Activated naive CD4-positive, alpha-beta T cell treated with anti-CD3 and anti-CD28 coated beads for 36 hours (primary cell): Measurements from ENCODE around the gene GRIK4. TPM values are rescaled to one million over a fixed set of nuclear protein-coding genes. Genes with fewer than 3 reads are reported as not detected.
"Not testable (repeated sequence)": the region's sequence is repeated elsewhere in the genome, so short reads cannot be mapped to it uniquely, and the experiment has no call there.

Source experiments
- CTCF ChIA-PET: fragments of 350-600 bp; sonication (Branson Sonifier 250); formaldehyde crosslinking; loops from one replicate; lab custom pipeline; 2021; ENCODE audit warnings: antibody characterized with exemption; lab: Charles Lee
- DNase-seq: peaks from one replicate; pipeline ENCODE4 v3.0.0-alpha.2; 2020
- H3K27ac Mint-ChIP-seq: one replicate; pipeline ENCODE4 v1.8.0; 2021; ENCODE audit warnings: mild to moderate bottlenecking, mixed read lengths
- H3K27me3 Mint-ChIP-seq: one replicate; pipeline ENCODE4 v1.8.0; 2021; ENCODE audit warnings: low read depth, mixed read lengths
- H3K36me3 Mint-ChIP-seq: one replicate; pipeline ENCODE4 v1.8.0; 2021; ENCODE audit warnings: low read depth, mixed read lengths
- H3K4me1 Mint-ChIP-seq: one replicate; pipeline ENCODE4 v1.8.0; 2021; ENCODE audit warnings: low read depth, mixed read lengths
- H3K4me3 Mint-ChIP-seq: one replicate; pipeline ENCODE4 v1.8.0; 2021; ENCODE audit warnings: mild to moderate bottlenecking, moderate library complexity, mixed read lengths
- H3K9me3 Mint-ChIP-seq: one replicate; pipeline ENCODE4 v1.8.0; 2021; ENCODE audit warnings: mixed read lengths
- intact Hi-C: fragments of 100-400 bp; cut with micrococcal nuclease; formaldehyde crosslinking; loops from one replicate; pipeline ENCODE4 v1.15.1; 2023
- total RNA-seq, 2 experiments: library from RNA; stranded (reverse); gene quantifications; one replicate each; pipeline ENCODE4 v1.2.3, GENCODE V29; 2021

The GRIK4 gene
- total RNA-seq, 2 experiments from 2014 or later = not detected

- Mint-ChIP-seq H3K27me3 (peaks cover 9% of the 10 kb centered on the region), H3K36me3 (no peaks in the 10 kb centered on the region), H3K4me3 (no peak overlapping the region), H3K9me3 (no peaks in the 10 kb centered on the region), H3K27ac (no peak overlapping the region), H3K4me1 (no peaks in the 10 kb centered on the region)
- DNase-seq = no peak
- intact Hi-C loops = no loop called here
- CTCF ChIA-PET = no interaction called here
Observed at GRCh38 chr11:120775986-120776951, 264.7 kb downstream of the GRIK4 start.

- H3K27me3 Mint-ChIP-seq = peaks cover 11% of the 10 kb centered on the region
- H3K36me3 Mint-ChIP-seq = no peaks in the 10 kb centered on the region
- H3K27ac Mint-ChIP-seq = no peak overlapping the region
- no peak overlapping the region for H3K4me3 Mint-ChIP-seq
- no peak for DNase-seq
- intact Hi-C loops = no loop called here
- CTCF ChIA-PET = no interaction called here
- H3K9me3 Mint-ChIP-seq = no peaks in the 10 kb centered on the region
- H3K4me1 Mint-ChIP-seq = no peaks in the 10 kb centered on the region
Observed at GRCh38 chr11:120778685-120779490, 267.3 kb downstream of the GRIK4 start.

GRCh38 chr11:120780239-120780638, 268.7 kb downstream of the GRIK4 start:
- no peak overlapping the region for H3K4me3 Mint-ChIP-seq
- CTCF ChIA-PET = no interaction called here
- DNase-seq = no peak
- intact Hi-C loops = no loop called here
- H3K9me3 Mint-ChIP-seq = no peaks in the 10 kb centered on the region
- peaks cover 15% of the 10 kb centered on the region for H3K27me3 Mint-ChIP-seq
- H3K36me3 Mint-ChIP-seq = no peaks in the 10 kb centered on the region
- no peaks in the 10 kb centered on the region for H3K4me1 Mint-ChIP-seq
- no peak overlapping the region for H3K27ac Mint-ChIP-seq

GRCh38 chr11:120781486-120782120, 270.1 kb downstream of the GRIK4 start:
- Mint-ChIP-seq H3K4me3 (no peak overlapping the region), H3K36me3 (no peaks in the 10 kb centered on the region), H3K9me3 (no peaks in the 10 kb centered on the region), H3K27me3 (peaks cover 25% of the 10 kb centered on the region), H3K27ac (no peak overlapping the region), H3K4me1 (no peaks in the 10 kb centered on the region)
- no peak for DNase-seq
- intact Hi-C loops = no loop called here
- CTCF ChIA-PET = no interaction called here

GRCh38 chr11:120784566-120785251, 273.2 kb downstream of the GRIK4 start:
- intact Hi-C loops = no loop called here
- Mint-ChIP-seq H3K4me1 (no peaks in the 10 kb centered on the region), H3K27ac (no peak overlapping the region), H3K9me3 (no peaks in the 10 kb centered on the region), H3K4me3 (no peak overlapping the region), H3K36me3 (no peaks in the 10 kb centered on the region), H3K27me3 (peaks cover 25% of the 10 kb centered on the region)
- DNase-seq = no peak
- CTCF ChIA-PET = no interaction called here

- peaks cover 25% of the 10 kb centered on the region for H3K27me3 Mint-ChIP-seq
- intact Hi-C loops = no loop called here
- H3K4me3 Mint-ChIP-seq = no peak overlapping the region
- H3K4me1 Mint-ChIP-seq = no peaks in the 10 kb centered on the region
- H3K9me3 Mint-ChIP-seq = no peaks in the 10 kb centered on the region
- CTCF ChIA-PET = interaction anchor here (0.5 kb wide), 1 partner anchor 359 kb away, joined by 5 read pairs; no protein-coding TSS in a partner anchor
- DNase-seq = no peak
- no peaks in the 10 kb centered on the region for H3K36me3 Mint-ChIP-seq
- H3K27ac Mint-ChIP-seq = no peak overlapping the region
Observed at GRCh38 chr11:120785576-120785975, 274.0 kb downstream of the GRIK4 start.

- Mint-ChIP-seq H3K4me1 (no peaks in the 10 kb centered on the region), H3K27me3 (peaks cover 25% of the 10 kb centered on the region), H3K4me3 (no peak overlapping the region), H3K27ac (no peak overlapping the region), H3K36me3 (no peaks in the 10 kb centered on the region), H3K9me3 (no peaks in the 10 kb centered on the region)
- intact Hi-C loops = no loop called here
- DNase-seq = no peak
- CTCF ChIA-PET = no interaction called here
Observed at GRCh38 chr11:120786206-120786735, 274.7 kb downstream of the GRIK4 start.

- peaks cover 25% of the 10 kb centered on the region for H3K27me3 Mint-ChIP-seq
- CTCF ChIA-PET, H3K4me1 Mint-ChIP-seq, H3K27ac Mint-ChIP-seq, H3K4me3 Mint-ChIP-seq, DNase-seq, H3K9me3 Mint-ChIP-seq, H3K36me3 Mint-ChIP-seq, intact Hi-C loops: not testable (repeated sequence)
Observed at GRCh38 chr11:120787224-120787623, 275.7 kb downstream of the GRIK4 start.

- CTCF ChIA-PET = interaction anchor here (2.1 kb wide), 1 partner anchor 13 kb away, joined by 9 read pairs; no protein-coding TSS in a partner anchor
- Mint-ChIP-seq H3K4me3 (no peak overlapping the region), H3K4me1 (no peaks in the 10 kb centered on the region), H3K9me3 (no peaks in the 10 kb centered on the region), H3K27me3 (peaks cover 14% of the 10 kb centered on the region), H3K36me3 (no peaks in the 10 kb centered on the region), H3K27ac (no peak overlapping the region)
- intact Hi-C loops = no loop called here
- no peak for DNase-seq
Observed at GRCh38 chr11:120789391-120789790, 277.8 kb downstream of the GRIK4 start.

- H3K4me1 Mint-ChIP-seq = no peaks in the 10 kb centered on the region
- CTCF ChIA-PET = no interaction called here
- H3K27me3 Mint-ChIP-seq = peaks cover 5% of the 10 kb centered on the region
- H3K27ac Mint-ChIP-seq = no peak overlapping the region
- H3K36me3 Mint-ChIP-seq = no peaks in the 10 kb centered on the region
- H3K4me3 Mint-ChIP-seq = no peak overlapping the region
- no peak for DNase-seq
- no peaks in the 10 kb centered on the region for H3K9me3 Mint-ChIP-seq
- intact Hi-C loops = no loop called here
Observed at GRCh38 chr11:120792306-120792705, 280.8 kb downstream of the GRIK4 start.

GRCh38 chr11:120793150-120793549, 281.6 kb downstream of the GRIK4 start:
- Mint-ChIP-seq H3K27ac (no peak overlapping the region), H3K4me3 (no peak overlapping the region), H3K36me3 (no peaks in the 10 kb centered on the region), H3K4me1 (no peaks in the 10 kb centered on the region), H3K27me3 (peaks cover 5% of the 10 kb centered on the region), H3K9me3 (no peaks in the 10 kb centered on the region)
- intact Hi-C loops = no loop called here
- CTCF ChIA-PET = interaction anchor here (0.8 kb wide), 1 partner anchor 9 kb away, joined by 3 read pairs; no protein-coding TSS in a partner anchor
- DNase-seq = no peak
